MM.1S (cell line): ENCODE measurements around the gene RAPGEF2.

ENCODE experiments used
- DNase-seq: peaks from one replicate; pipeline ENCODE4 v3.0.0-alpha.2; 2015
- H2AFZ ChIP-seq: fragments of 300-600 bp; sonication (generic); 2 replicates; pipeline ENCODE4 v1.6.0; 2016; ENCODE audit warnings: antibody characterized with exemption, low read length
- H3F3A ChIP-seq: fragments of 300-600 bp; sonication (generic); 2 replicates; pipeline ENCODE4 v1.6.1; 2016; ENCODE audit warnings: mild to moderate bottlenecking, antibody characterized with exemption, low read length, moderate library complexity, mixed read lengths; ENCODE audit not compliant: insufficient read depth
- H3K27ac ChIP-seq: fragments of 300-600 bp; sonication (generic); 2 replicates; pipeline ENCODE4 v1.5.1; 2016; ENCODE audit warnings: mild to moderate bottlenecking, low read length
- H3K27me3 ChIP-seq: fragments of 300-600 bp; sonication (generic); replicated peaks from 2 replicates; pipeline ENCODE4 v1.6.0; 2016; ENCODE audit warnings: low read length; ENCODE audit not compliant: insufficient read depth
- H3K36me3 ChIP-seq: fragments of 300-600 bp; sonication (generic); replicated peaks from 2 replicates; pipeline ENCODE4 v1.6.1; 2016; ENCODE audit warnings: mild to moderate bottlenecking, low read length, mixed read lengths; ENCODE audit not compliant: insufficient read depth
- H3K4me1 ChIP-seq: fragments of 300-600 bp; sonication (generic); 2 replicates; pipeline ENCODE4 v1.6.1; 2016; ENCODE audit warnings: low read length, mixed read lengths
- H3K4me2 ChIP-seq: fragments of 300-600 bp; sonication (generic); 2 replicates; pipeline ENCODE4 v1.6.0; 2016; ENCODE audit warnings: low read depth, low read length
- H3K4me3 ChIP-seq: fragments of 300-600 bp; sonication (generic); 2 replicates; pipeline ENCODE4 v1.5.1; 2016; ENCODE audit warnings: low read length, mixed read lengths
- H3K79me2 ChIP-seq: fragments of 300-600 bp; sonication (generic); 2 replicates; pipeline ENCODE4 v1.6.1; 2016; ENCODE audit warnings: mixed run types, low read length, mixed read lengths
- H3K9ac ChIP-seq: fragments of 300-600 bp; sonication (generic); 2 replicates; pipeline ENCODE4 v1.6.1; 2016; ENCODE audit warnings: low read length, mixed read lengths
- H3K9me2 ChIP-seq: fragments of 300-600 bp; sonication (generic); replicated peaks from 2 replicates; pipeline ENCODE4 v1.6.1; 2016; ENCODE audit warnings: mild to moderate bottlenecking, low read length, mixed read lengths; ENCODE audit not compliant: insufficient read depth
- H3K9me3 ChIP-seq: fragments of 300-600 bp; sonication (generic); replicated peaks from 2 replicates; pipeline ENCODE4 v1.6.1; 2016; ENCODE audit warnings: mild to moderate bottlenecking, low read length, mixed read lengths; ENCODE audit not compliant: insufficient read depth
- H4K20me1 ChIP-seq: fragments of 300-600 bp; sonication (generic); 2 replicates; pipeline ENCODE4 v1.6.1; 2016; ENCODE audit warnings: mild to moderate bottlenecking, low read length, moderate library complexity, mixed read lengths; ENCODE audit not compliant: insufficient read depth
- CTCF ChIP-seq: fragments of 300-600 bp; sonication (generic); IDR thresholded peaks from 2 replicates; pipeline ENCODE4 v1.5.1; 2016; ENCODE audit warnings: antibody characterized with exemption, low read length, mixed read lengths
- EZH2 ChIP-seq: fragments of 300-600 bp; sonication (generic); optimal IDR thresholded peaks from 2 replicates; pipeline ENCODE3; 2017; ENCODE audit warnings: low read depth, mild to moderate bottlenecking, antibody characterized with exemption, low read length, mixed read lengths
- EZH2phosphoT487 ChIP-seq: fragments of 300-600 bp; sonication (generic); IDR thresholded peaks from 2 replicates; pipeline ENCODE4 v1.6.1; 2018; ENCODE audit warnings: antibody characterized with exemption, low read length

The RAPGEF2 gene

GRCh38 chr4:159239629-159240028, 136.8 kb downstream of the RAPGEF2 start:
- Histone ChIP-seq H3F3A (no peaks in the 10 kb centered on the region), H3K4me2 (no peak overlapping the region), H3K36me3 (no peaks in the 10 kb centered on the region), H4K20me1 (no peaks in the 10 kb centered on the region), H3K79me2 (no peaks in the 10 kb centered on the region), H3K9ac (no peak overlapping the region), H3K4me3 (no peak overlapping the region), H3K27me3 (no peaks in the 10 kb centered on the region), H2AFZ (no peak overlapping the region), H3K9me3 (no peaks in the 10 kb centered on the region), H3K4me1 (no peaks in the 10 kb centered on the region), H3K9me2 (no peaks in the 10 kb centered on the region), H3K27ac (no peak overlapping the region)
- TF ChIP-seq EZH2phosphoT487 (no peak), EZH2 (no peak), CTCF (no peak)
- DNase-seq = no peak

GRCh38 chr4:159240046-159240445, 137.2 kb downstream of the RAPGEF2 start:
- DNase-seq = no peak
- no peaks in the 10 kb centered on the region for H4K20me1 ChIP-seq
- H3F3A ChIP-seq = no peaks in the 10 kb centered on the region
- no peak overlapping the region for H3K27ac ChIP-seq
- no peaks in the 10 kb centered on the region for H3K9me3 ChIP-seq
- TF ChIP-seq EZH2phosphoT487 = no peak
- TF ChIP-seq CTCF = no peak
- no peak for TF ChIP-seq EZH2
- H3K36me3 ChIP-seq = no peaks in the 10 kb centered on the region
- H3K9me2 ChIP-seq = no peaks in the 10 kb centered on the region
- H3K9ac ChIP-seq = no peak overlapping the region
- no peak overlapping the region for H2AFZ ChIP-seq
- H3K4me3 ChIP-seq = no peak overlapping the region
- H3K4me2 ChIP-seq = no peak overlapping the region
- H3K27me3 ChIP-seq = no peaks in the 10 kb centered on the region
- no peaks in the 10 kb centered on the region for H3K4me1 ChIP-seq
- H3K79me2 ChIP-seq = no peaks in the 10 kb centered on the region

- no peaks in the 10 kb centered on the region for H3K79me2 ChIP-seq
- H4K20me1 ChIP-seq = no peaks in the 10 kb centered on the region
- H3K9me3 ChIP-seq = no peaks in the 10 kb centered on the region
- TF ChIP-seq CTCF (no peak), EZH2phosphoT487 (no peak), EZH2 (no peak)
- H3K9me2 ChIP-seq = no peaks in the 10 kb centered on the region
- H3K4me1 ChIP-seq = no peaks in the 10 kb centered on the region
- no peak overlapping the region for H2AFZ ChIP-seq
- no peak overlapping the region for H3K4me3 ChIP-seq
- H3K36me3 ChIP-seq = no peaks in the 10 kb centered on the region
- H3K27me3 ChIP-seq = no peaks in the 10 kb centered on the region
- no peak overlapping the region for H3K4me2 ChIP-seq
- no peaks in the 10 kb centered on the region for H3F3A ChIP-seq
- DNase-seq = no peak
- H3K9ac ChIP-seq = no peak overlapping the region
- H3K27ac ChIP-seq = no peak overlapping the region
Measured at GRCh38 chr4:159240687-159241086, 137.8 kb downstream of the RAPGEF2 start.
